GM18870 (cell line): ENCODE measurements around the gene SLC38A4.

Experiments used
- ATAC-seq: cut with Tn5 transposase; IDR thresholded peaks from one replicate; pipeline ENCODE4 v1.9.1; 2021; ENCODE audit warnings: moderate library complexity; ENCODE audit not compliant: unreplicated experiment

Gene SLC38A4

DNA sequence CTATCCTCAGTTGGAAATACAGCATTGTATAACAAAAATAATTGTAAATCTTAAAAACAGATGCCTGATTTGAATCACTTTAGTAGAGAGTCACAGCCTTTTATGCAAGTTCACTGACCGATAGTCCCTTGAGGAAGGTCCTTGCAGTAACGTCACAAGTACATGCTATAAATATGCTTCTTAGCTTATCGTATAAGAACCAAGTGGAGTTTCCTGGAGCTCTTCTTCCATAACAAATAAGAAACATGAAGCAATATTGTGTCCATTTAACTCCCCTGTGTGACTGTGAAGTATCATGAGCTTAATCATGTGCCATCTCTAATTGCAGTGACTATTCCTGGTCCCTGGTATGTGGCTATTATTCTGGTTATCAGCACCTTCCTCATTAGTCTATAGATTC lies 107.9 kb downstream of the SLC38A4 start:
- no peak for ATAC-seq

DNA sequence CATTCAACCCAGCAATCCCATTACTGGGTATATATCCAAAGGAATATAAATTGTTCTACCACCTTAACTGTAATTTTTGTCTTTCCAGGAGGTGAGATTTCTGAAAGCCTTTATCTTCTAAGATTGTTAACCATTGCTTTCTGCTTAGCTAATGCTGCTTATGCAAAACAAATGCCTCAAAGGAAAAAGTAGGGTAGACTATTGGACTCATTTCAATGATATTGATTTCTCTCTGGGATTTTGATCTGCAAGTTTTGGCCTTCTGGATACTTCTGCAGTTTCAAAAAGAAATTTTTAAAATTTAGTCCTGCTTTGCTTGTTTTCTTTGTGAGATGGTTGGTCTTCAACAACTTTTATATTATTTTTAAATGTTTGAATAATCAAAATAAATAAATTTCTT lies 108.6 kb downstream of the SLC38A4 start:
- ATAC-seq = no peak
